ENCODE data around the gene SERPINB6.
A peak's percentile ranks its signal among the peaks of the same experiment; 100 is the strongest.
"Not testable (repeated sequence)": the region's sequence is repeated elsewhere in the genome, so short reads cannot be mapped to it uniquely, and the experiment has no call there.

SERPINB6 gene

GRCh38 chr6:3007571-3007970 is 36.2 kb upstream of the SERPINB6 start:
- H3K4me3 Mint-ChIP-seq, result no peak overlapping the region
- no peaks in the 10 kb centered on the region for H3K4me1 Mint-ChIP-seq
- peaks cover 16 to 22% of the 10 kb centered on the region in 2 donors for H3K9me3 Mint-ChIP-seq
- H3K36me3 Mint-ChIP-seq, result peaks cover 67 to 74% of the 10 kb centered on the region in 2 donors
- DNase-seq (no peak), ATAC-seq (replicated peaks) (no peak)
- no peaks in the 10 kb centered on the region for H3K27me3 Mint-ChIP-seq
- H3K27ac Mint-ChIP-seq, result no peak overlapping the region

GRCh38 chr6:3006476-3006875 is 35.1 kb upstream of the SERPINB6 start:
- peaks cover 9 to 13% of the 10 kb centered on the region in 2 donors for H3K9me3 Mint-ChIP-seq
- H3K4me3 Mint-ChIP-seq, result no peak overlapping the region
- peaks cover 57 to 66% of the 10 kb centered on the region in 2 donors for H3K36me3 Mint-ChIP-seq
- DNase-seq (no peak), ATAC-seq (replicated peaks) (no peak)
- H3K4me1 Mint-ChIP-seq, result peaks cover 2 to 7% of the 10 kb centered on the region in 2 donors
- no peak overlapping the region for H3K27ac Mint-ChIP-seq
- H3K27me3 Mint-ChIP-seq, result no peaks in the 10 kb centered on the region

GRCh38 chr6:3005874-3006273 is 34.5 kb upstream of the SERPINB6 start:
- Mint-ChIP-seq H3K27ac (no peak overlapping the region), H3K4me3 (no peak overlapping the region), H3K9me3 (peaks cover 7% of the 10 kb centered on the region in 2 donors), H3K27me3 (no peaks in the 10 kb centered on the region), H3K36me3 (peaks cover 51 to 60% of the 10 kb centered on the region in 2 donors), H3K4me1 (peaks cover 2 to 10% of the 10 kb centered on the region in 2 donors)
- no peak for ATAC-seq (replicated peaks)
- DNase-seq, result no peak

GRCh38 chr6:3005077-3005476 is 33.7 kb upstream of the SERPINB6 start:
- DNase-seq, result no peak
- Mint-ChIP-seq H3K36me3 (peaks cover 43 to 52% of the 10 kb centered on the region in 2 donors), H3K27ac (no peak overlapping the region), H3K9me3 (peaks cover 0 to 1% of the 10 kb centered on the region in 2 donors), H3K4me1 (peaks cover 3 to 18% of the 10 kb centered on the region in 2 donors), H3K27me3 (no peaks in the 10 kb centered on the region), H3K4me3 (no peak overlapping the region)
- ATAC-seq (replicated peaks), result no peak

GRCh38 chr6:3003226-3003625 is 31.9 kb upstream of the SERPINB6 start:
- H3K9me3 Mint-ChIP-seq; H3K4me3 Mint-ChIP-seq; H3K27ac Mint-ChIP-seq; ATAC-seq (replicated peaks); H3K27me3 Mint-ChIP-seq; DNase-seq: not testable (repeated sequence)
- Mint-ChIP-seq H3K4me1 (peaks cover 9 to 22% of the 10 kb centered on the region in 2 donors), H3K36me3 (peaks cover 27 to 37% of the 10 kb centered on the region in 2 donors)

- peaks cover 18 to 24% of the 10 kb centered on the region in 2 donors for H3K36me3 Mint-ChIP-seq
- peak in 1 of 2 donors; percentile 20 for ATAC-seq (replicated peaks)
- no peaks in the 10 kb centered on the region for H3K9me3 Mint-ChIP-seq
- no peak for DNase-seq
- H3K27ac Mint-ChIP-seq, result no peak overlapping the region
- no peaks in the 10 kb centered on the region for H3K27me3 Mint-ChIP-seq
- H3K4me1 Mint-ChIP-seq, result peaks cover 12 to 22% of the 10 kb centered on the region in 2 donors
- no peak overlapping the region for H3K4me3 Mint-ChIP-seq
Observed at GRCh38 chr6:3001773-3002293, 30.5 kb upstream of the SERPINB6 start.

GRCh38 chr6:3001146-3001772 is 29.9 kb upstream of the SERPINB6 start:
- H3K27ac Mint-ChIP-seq, result no peak overlapping the region
- peak overlapping the region in 1 of 2 donors; percentile 96 for H3K4me3 Mint-ChIP-seq
- H3K36me3 Mint-ChIP-seq, result peaks cover 15 to 22% of the 10 kb centered on the region in 2 donors
- peaks cover 13 to 22% of the 10 kb centered on the region in 2 donors for H3K4me1 Mint-ChIP-seq
- ATAC-seq (replicated peaks) (no peak), DNase-seq (no peak)
- no peaks in the 10 kb centered on the region for H3K27me3 Mint-ChIP-seq
- no peaks in the 10 kb centered on the region for H3K9me3 Mint-ChIP-seq

- Mint-ChIP-seq H3K27me3 (no peaks in the 10 kb centered on the region), H3K4me1 (peaks cover 15 to 22% of the 10 kb centered on the region in 2 donors), H3K36me3 (peaks cover 9 to 10% of the 10 kb centered on the region in 2 donors), H3K9me3 (no peaks in the 10 kb centered on the region), H3K4me3 (peak within 1 kb of the TSS; percentile 85 to 96), H3K27ac (peak within 1 kb of the TSS; percentile 81)
- ATAC-seq (replicated peaks) (peak; percentile 78 to 85), DNase-seq (peak; percentile 73)
Observed at GRCh38 chr6:2999618-3000557, 28.5 kb upstream of the SERPINB6 start, which contains the start of gene NQO2. Gene NQO2, plus strand, starts transcription at chr6:2999894. Its CDS starts 6,659 bp downstream, at chr6:3006553.

GRCh38 chr6:2998998-2999617 is 27.7 kb upstream of the SERPINB6 start:
- ATAC-seq (replicated peaks) (peak; percentile 44 to 63), DNase-seq (no peak)
- Mint-ChIP-seq H3K36me3 (peaks cover 3 to 8% of the 10 kb centered on the region in 2 donors), H3K4me1 (peaks cover 15 to 22% of the 10 kb centered on the region in 2 donors), H3K27ac (no peak overlapping the region), H3K27me3 (no peaks in the 10 kb centered on the region), H3K9me3 (no peaks in the 10 kb centered on the region), H3K4me3 (peak overlapping the region; percentile 85 to 91)

GRCh38 chr6:2998249-2998997 is 27.1 kb upstream of the SERPINB6 start:
- Mint-ChIP-seq H3K4me3 (peak overlapping the region; percentile 85 to 91), H3K4me1 (peaks cover 15 to 22% of the 10 kb centered on the region in 2 donors)
- not testable (repeated sequence) for H3K9me3 Mint-ChIP-seq, H3K27ac Mint-ChIP-seq, H3K27me3 Mint-ChIP-seq, H3K36me3 Mint-ChIP-seq
- ATAC-seq (replicated peaks) (peak; percentile 66 to 70), DNase-seq (peak; percentile 52)

GRCh38 chr6:2993755-2994317 is 22.5 kb upstream of the SERPINB6 start:
- Mint-ChIP-seq H3K27me3 (no peaks in the 10 kb centered on the region), H3K36me3 (no peaks in the 10 kb centered on the region), H3K4me1 (peaks cover 8 to 12% of the 10 kb centered on the region in 2 donors), H3K9me3 (no peaks in the 10 kb centered on the region), H3K27ac (no peak overlapping the region), H3K4me3 (no peak overlapping the region)
- DNase-seq (no peak), ATAC-seq (replicated peaks) (no peak)

GRCh38 chr6:2992330-2992979 is 21.1 kb upstream of the SERPINB6 start:
- Mint-ChIP-seq H3K27ac (no peak overlapping the region), H3K9me3 (no peaks in the 10 kb centered on the region), H3K36me3 (no peaks in the 10 kb centered on the region), H3K4me3 (no peak overlapping the region), H3K4me1 (peaks cover 14 to 19% of the 10 kb centered on the region in 2 donors), H3K27me3 (no peaks in the 10 kb centered on the region)
- DNase-seq (no peak), ATAC-seq (replicated peaks) (no peak)

Measured in stimulated activated naive B cell treated with anti-CD40 and anti-IgM and Interleukin-4, amounts not matched to agents 10 μg/mL and 1 μg/mL and 100 μg/mL, for 72 hours (primary cell).